ENCODE data around the gene MEF2C. TPM values are rescaled to one million over a fixed set of nuclear protein-coding genes. Genes with fewer than 3 reads are reported as not detected.

The MEF2C gene
- total and polyA plus RNA-seq, 2 experiments from 2014 or later: 0.97 to 1.6 TPM

DNA sequence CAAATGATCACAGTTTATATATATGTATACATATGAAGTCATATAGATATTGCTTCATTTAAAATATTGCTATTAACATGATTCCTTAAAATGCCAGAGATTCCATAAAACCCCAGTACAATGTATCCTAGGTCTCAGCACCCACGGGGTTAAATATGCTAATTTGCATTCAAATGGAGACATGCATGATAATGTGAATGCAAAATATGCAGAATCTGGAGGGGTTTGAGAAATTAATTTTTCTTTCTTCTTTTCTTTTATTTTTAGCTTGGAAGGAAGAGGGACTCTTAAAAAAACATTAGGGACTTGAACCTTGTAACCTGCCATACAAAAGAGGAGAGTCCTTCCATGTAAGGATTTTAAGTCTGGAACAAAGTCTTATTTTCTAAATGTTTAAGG lies 211.9 kb downstream of the MEF2C start:
- Histone ChIP-seq H2AFZ (no peak overlapping the region), H3K27ac (ENCODE audit: low read depth) (peak overlapping the region; percentile 87; the same call in 1 of the 2 replicates), H3K36me3 (ENCODE audit: insufficient read depth) (no peaks in the 10 kb centered on the region), H3F3A (replicated peaks; ENCODE audit: low read depth) (peaks cover 31% of the 10 kb centered on the region), H3K4me2 (peak overlapping the region; percentile 90), H3K27me3 (ENCODE audit: insufficient read depth) (peaks cover 79% of the 10 kb centered on the region), H3K9me2 (ENCODE audit: insufficient read depth) (no peaks in the 10 kb centered on the region), H4K20me1 (replicated peaks; ENCODE audit: insufficient read depth) (no peaks in the 10 kb centered on the region; the same call in 1 of the 2 replicates), H3K4me1 (ENCODE audit: insufficient read depth) (peaks cover 67% of the 10 kb centered on the region), H3K79me2 (replicated peaks; ENCODE audit: insufficient read depth) (no peaks in the 10 kb centered on the region), H3K4me3 (peak overlapping the region; percentile 60)
- no peaks in the 10 kb centered on the region for H3K9me3 Mint-ChIP-seq
- H3K27ac Mint-ChIP-seq: no peak overlapping the region
- H3K27me3 Mint-ChIP-seq (ENCODE audit: insufficient read depth, low read depth, poor library complexity): peaks cover 88% of the 10 kb centered on the region
- TF ChIP-seq NANOG (IDR thresholded peaks at IDR 0.05; ENCODE audit: borderline replicate concordance): no peak
- no peak for TF ChIP-seq STAT1 (IDR thresholded peaks at IDR 0.05; ENCODE audit: unreplicated experiment)
- no peak for TF ChIP-seq CREB1 (CRISPR knock-in tag; IDR thresholded peaks at IDR 0.05; ENCODE audit: low read depth)
- no peak for TF ChIP-seq ZNF331 (CRISPR knock-in tag; IDR thresholded peaks at IDR 0.05; ENCODE audit: low read depth)
- DNase-seq (ENCODE audit: low spot score) (no peak), ATAC-seq (no peak)
- H3K4me1 Mint-ChIP-seq: peaks cover 70% of the 10 kb centered on the region
- H3K36me3 Mint-ChIP-seq (ENCODE audit: low read depth): no peaks in the 10 kb centered on the region; the same call in 2 of the 3 replicates
- H3K4me3 Mint-ChIP-seq: peak overlapping the region; percentile 83

DNA sequence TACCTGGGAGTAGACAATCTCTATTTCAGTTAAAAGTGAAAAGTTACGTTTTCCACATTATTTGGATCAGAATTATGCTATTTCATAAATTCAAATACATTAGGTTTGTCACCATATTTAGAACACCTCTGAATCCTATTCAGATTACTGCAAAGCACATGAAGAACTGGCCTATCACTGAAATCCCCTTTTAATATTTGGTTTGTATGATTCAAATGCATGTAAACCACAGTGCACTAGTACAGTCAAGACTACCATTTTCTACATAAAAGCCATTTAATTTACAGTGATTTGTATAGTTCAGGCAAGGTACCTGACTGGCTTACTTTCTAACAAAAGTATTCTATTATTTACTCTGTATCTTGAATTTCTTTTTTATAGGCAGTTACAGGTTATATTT lies 212.5 kb downstream of the MEF2C start:
- Mint-ChIP-seq H3K27me3 (ENCODE audit: insufficient read depth, low read depth, poor library complexity) (peaks cover 88% of the 10 kb centered on the region), H3K9me3 (no peaks in the 10 kb centered on the region), H3K36me3 (ENCODE audit: low read depth) (no peaks in the 10 kb centered on the region; the same call in 2 of the 3 replicates), H3K27ac (no peak overlapping the region), H3K4me1 (peaks cover 74% of the 10 kb centered on the region), H3K4me3 (no peak overlapping the region)
- H4K20me1 ChIP-seq (replicated peaks; ENCODE audit: insufficient read depth): no peaks in the 10 kb centered on the region; the same call in 1 of the 2 replicates
- H2AFZ ChIP-seq: no peak overlapping the region
- H3K4me3 ChIP-seq: no peak overlapping the region
- no peaks in the 10 kb centered on the region for H3K79me2 ChIP-seq (replicated peaks; ENCODE audit: insufficient read depth)
- no peak overlapping the region for H3K4me2 ChIP-seq
- ATAC-seq: no peak
- H3K9me2 ChIP-seq (ENCODE audit: insufficient read depth): no peaks in the 10 kb centered on the region
- H3K27me3 ChIP-seq (ENCODE audit: insufficient read depth): peaks cover 79% of the 10 kb centered on the region
- H3K27ac ChIP-seq (ENCODE audit: low read depth): no peak overlapping the region
- DNase-seq (ENCODE audit: low spot score): no peak
- no peaks in the 10 kb centered on the region for H3K36me3 ChIP-seq (ENCODE audit: insufficient read depth)
- H3F3A ChIP-seq (replicated peaks; ENCODE audit: low read depth): peaks cover 32% of the 10 kb centered on the region
- peaks cover 71% of the 10 kb centered on the region for H3K4me1 ChIP-seq (ENCODE audit: insufficient read depth)
- TF ChIP-seq, protein P1, sequence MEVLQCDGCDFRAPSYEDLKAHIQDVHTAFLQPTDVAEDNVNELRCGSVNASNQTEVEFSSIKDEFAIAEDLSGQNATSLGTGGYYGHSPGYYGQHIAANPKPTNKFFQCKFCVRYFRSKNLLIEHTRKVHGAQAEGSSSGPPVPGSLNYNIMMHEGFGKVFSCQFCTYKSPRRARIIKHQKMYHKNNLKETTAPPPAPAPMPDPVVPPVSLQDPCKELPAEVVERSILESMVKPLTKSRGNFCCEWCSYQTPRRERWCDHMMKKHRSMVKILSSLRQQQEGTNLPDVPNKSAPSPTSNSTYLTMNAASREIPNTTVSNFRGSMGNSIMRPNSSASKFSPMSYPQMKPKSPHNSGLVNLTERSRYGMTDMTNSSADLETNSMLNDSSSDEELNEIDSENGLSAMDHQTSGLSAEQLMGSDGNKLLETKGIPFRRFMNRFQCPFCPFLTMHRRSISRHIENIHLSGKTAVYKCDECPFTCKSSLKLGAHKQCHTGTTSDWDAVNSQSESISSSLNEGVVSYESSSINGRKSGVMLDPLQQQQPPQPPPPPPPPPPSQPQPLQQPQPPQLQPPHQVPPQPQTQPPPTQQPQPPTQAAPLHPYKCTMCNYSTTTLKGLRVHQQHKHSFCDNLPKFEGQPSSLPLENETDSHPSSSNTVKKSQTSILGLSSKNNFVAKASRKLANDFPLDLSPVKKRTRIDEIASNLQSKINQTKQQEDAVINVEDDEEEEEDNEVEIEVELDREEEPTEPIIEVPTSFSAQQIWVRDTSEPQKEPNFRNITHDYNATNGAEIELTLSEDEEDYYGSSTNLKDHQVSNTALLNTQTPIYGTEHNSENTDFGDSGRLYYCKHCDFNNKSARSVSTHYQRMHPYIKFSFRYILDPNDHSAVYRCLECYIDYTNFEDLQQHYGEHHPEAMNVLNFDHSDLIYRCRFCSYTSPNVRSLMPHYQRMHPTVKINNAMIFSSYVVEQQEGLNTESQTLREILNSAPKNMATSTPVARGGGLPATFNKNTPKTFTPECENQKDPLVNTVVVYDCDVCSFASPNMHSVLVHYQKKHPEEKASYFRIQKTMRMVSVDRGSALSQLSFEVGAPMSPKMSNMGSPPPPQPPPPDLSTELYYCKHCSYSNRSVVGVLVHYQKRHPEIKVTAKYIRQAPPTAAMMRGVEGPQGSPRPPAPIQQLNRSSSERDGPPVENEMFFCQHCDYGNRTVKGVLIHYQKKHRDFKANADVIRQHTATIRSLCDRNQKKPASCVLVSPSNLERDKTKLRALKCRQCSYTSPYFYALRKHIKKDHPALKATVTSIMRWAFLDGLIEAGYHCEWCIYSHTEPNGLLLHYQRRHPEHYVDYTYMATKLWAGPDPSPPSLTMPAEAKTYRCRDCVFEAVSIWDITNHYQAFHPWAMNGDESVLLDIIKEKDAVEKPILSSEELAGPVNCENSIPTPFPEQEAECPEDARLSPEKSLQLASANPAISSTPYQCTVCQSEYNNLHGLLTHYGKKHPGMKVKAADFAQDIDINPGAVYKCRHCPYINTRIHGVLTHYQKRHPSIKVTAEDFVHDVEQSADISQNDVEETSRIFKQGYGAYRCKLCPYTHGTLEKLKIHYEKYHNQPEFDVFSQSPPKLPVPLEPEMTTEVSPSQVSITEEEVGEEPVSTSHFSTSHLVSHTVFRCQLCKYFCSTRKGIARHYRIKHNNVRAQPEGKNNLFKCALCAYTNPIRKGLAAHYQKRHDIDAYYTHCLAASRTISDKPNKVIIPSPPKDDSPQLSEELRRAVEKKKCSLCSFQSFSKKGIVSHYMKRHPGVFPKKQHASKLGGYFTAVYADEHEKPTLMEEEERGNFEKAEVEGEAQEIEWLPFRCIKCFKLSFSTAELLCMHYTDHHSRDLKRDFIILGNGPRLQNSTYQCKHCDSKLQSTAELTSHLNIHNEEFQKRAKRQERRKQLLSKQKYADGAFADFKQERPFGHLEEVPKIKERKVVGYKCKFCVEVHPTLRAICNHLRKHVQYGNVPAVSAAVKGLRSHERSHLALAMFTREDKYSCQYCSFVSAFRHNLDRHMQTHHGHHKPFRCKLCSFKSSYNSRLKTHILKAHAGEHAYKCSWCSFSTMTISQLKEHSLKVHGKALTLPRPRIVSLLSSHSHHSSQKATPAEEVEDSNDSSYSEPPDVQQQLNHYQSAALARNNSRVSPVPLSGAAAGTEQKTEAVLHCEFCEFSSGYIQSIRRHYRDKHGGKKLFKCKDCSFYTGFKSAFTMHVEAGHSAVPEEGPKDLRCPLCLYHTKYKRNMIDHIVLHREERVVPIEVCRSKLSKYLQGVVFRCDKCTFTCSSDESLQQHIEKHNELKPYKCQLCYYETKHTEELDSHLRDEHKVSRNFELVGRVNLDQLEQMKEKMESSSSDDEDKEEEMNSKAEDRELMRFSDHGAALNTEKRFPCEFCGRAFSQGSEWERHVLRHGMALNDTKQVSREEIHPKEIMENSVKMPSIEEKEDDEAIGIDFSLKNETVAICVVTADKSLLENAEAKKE (CRISPR knock-in tag; IDR thresholded peaks at IDR 0.05): no peak
- TF ChIP-seq EZH2phosphoT487 (IDR thresholded peaks at IDR 0.05; ENCODE audit: unreplicated experiment) (no peak), NANOG (IDR thresholded peaks at IDR 0.05; ENCODE audit: borderline replicate concordance) (no peak), JUNB (IDR thresholded peaks at IDR 0.05; ENCODE audit: unreplicated experiment) (no peak), ZNF114 (CRISPR knock-in tag; IDR thresholded peaks at IDR 0.05) (no peak), CREB1 (CRISPR knock-in tag; IDR thresholded peaks at IDR 0.05; ENCODE audit: low read depth) (no peak), POLR2AphosphoS5 (IDR thresholded peaks at IDR 0.05; ENCODE audit: low read depth) (no peak), EZH2 (IDR thresholded peaks at IDR 0.05; ENCODE audit: low read depth, unreplicated experiment) (no peak), ZNF331 (CRISPR knock-in tag; IDR thresholded peaks at IDR 0.05; ENCODE audit: low read depth) (no peak), STAT1 (IDR thresholded peaks at IDR 0.05; ENCODE audit: unreplicated experiment) (no peak)
- TF ChIP-seq, protein P2, sequence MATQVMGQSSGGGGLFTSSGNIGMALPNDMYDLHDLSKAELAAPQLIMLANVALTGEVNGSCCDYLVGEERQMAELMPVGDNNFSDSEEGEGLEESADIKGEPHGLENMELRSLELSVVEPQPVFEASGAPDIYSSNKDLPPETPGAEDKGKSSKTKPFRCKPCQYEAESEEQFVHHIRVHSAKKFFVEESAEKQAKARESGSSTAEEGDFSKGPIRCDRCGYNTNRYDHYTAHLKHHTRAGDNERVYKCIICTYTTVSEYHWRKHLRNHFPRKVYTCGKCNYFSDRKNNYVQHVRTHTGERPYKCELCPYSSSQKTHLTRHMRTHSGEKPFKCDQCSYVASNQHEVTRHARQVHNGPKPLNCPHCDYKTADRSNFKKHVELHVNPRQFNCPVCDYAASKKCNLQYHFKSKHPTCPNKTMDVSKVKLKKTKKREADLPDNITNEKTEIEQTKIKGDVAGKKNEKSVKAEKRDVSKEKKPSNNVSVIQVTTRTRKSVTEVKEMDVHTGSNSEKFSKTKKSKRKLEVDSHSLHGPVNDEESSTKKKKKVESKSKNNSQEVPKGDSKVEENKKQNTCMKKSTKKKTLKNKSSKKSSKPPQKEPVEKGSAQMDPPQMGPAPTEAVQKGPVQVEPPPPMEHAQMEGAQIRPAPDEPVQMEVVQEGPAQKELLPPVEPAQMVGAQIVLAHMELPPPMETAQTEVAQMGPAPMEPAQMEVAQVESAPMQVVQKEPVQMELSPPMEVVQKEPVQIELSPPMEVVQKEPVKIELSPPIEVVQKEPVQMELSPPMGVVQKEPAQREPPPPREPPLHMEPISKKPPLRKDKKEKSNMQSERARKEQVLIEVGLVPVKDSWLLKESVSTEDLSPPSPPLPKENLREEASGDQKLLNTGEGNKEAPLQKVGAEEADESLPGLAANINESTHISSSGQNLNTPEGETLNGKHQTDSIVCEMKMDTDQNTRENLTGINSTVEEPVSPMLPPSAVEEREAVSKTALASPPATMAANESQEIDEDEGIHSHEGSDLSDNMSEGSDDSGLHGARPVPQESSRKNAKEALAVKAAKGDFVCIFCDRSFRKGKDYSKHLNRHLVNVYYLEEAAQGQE (IDR thresholded peaks at IDR 0.05; ENCODE audit: unreplicated experiment): no peak
